ENCODE results near the gene FOXN3.

- TF ChIP-seq POLR2A (IDR thresholded peaks at IDR 0.05) = no peak
- TF ChIP-seq CTCF (IDR thresholded peaks at IDR 0.05) = no peak
Observed at GRCh38 chr14:89411976-89412375, 5.1 kb downstream of the FOXN3 start.
